MCF 10A (cell line): Measurements from ENCODE around the gene LRRFIP1. TPM values are rescaled to one million over a fixed set of nuclear protein-coding genes. Genes with fewer than 3 reads are reported as not detected.

Experiments
- BruUV-seq: library from RNA; stranded (reverse); fragments of 400-500 nt; replicated peaks from 2 replicates; lab custom pipeline; 2021; lab: Mats Ljungman, UMichigan
- CTCF ChIA-PET: fragments of 300-600 bp; sonication (Branson Sonifier 250); formaldehyde crosslinking; extraction: SDS; loops from one replicate; lab custom pipeline; 2021; ENCODE audit warnings: antibody characterized with exemption, inconsistent platforms; lab: Yijun Ruan, JAX
- POLR2A ChIA-PET: fragments of 300-600, 350-650 bp; sonication (Branson Sonifier 250); formaldehyde crosslinking; extraction: SDS; loops from one replicate; lab custom pipeline; 2020; ENCODE audit warnings: antibody characterized with exemption, inconsistent platforms; lab: Yijun Ruan, JAX
- DNase-seq: peaks from one replicate; pipeline ENCODE4 v3.0.0-alpha.2; 2018; ENCODE audit not compliant: unreplicated experiment
- H3K27ac Mint-ChIP-seq: one replicate; pipeline ENCODE4 v1.8.0; 2022; ENCODE audit warnings: mild to moderate bottlenecking, low read depth, mixed read lengths; ENCODE audit not compliant: unreplicated experiment
- H3K27me3 Mint-ChIP-seq: one replicate; pipeline ENCODE4 v1.8.0; 2022; ENCODE audit warnings: mixed read lengths; ENCODE audit not compliant: insufficient read depth, unreplicated experiment
- H3K36me3 Mint-ChIP-seq: one replicate; pipeline ENCODE4 v1.8.0; 2022; ENCODE audit warnings: mild to moderate bottlenecking, moderate library complexity, mixed read lengths; ENCODE audit not compliant: insufficient read depth, unreplicated experiment
- H3K4me1 Mint-ChIP-seq: one replicate; pipeline ENCODE4 v1.8.0; 2022; ENCODE audit warnings: mixed read lengths; ENCODE audit not compliant: insufficient read depth, unreplicated experiment
- H3K4me3 Mint-ChIP-seq: one replicate; pipeline ENCODE4 v1.8.0; 2022; ENCODE audit warnings: mild to moderate bottlenecking, moderate library complexity, mixed read lengths; ENCODE audit not compliant: unreplicated experiment
- H3K9me3 Mint-ChIP-seq: one replicate; pipeline ENCODE4 v1.8.0; 2022; ENCODE audit warnings: mixed read lengths; ENCODE audit not compliant: unreplicated experiment
- intact Hi-C: fragments of 100-400 bp; cut with micrococcal nuclease; formaldehyde crosslinking; loops from 2 replicates; pipeline ENCODE4 v1.14.1; 2022
- total RNA-seq: library from RNA; stranded (reverse); gene quantifications from 2 replicates; pipeline ENCODE4 v1.2.3, GENCODE V29; 2022
- TF ChIP-seq, protein P1 (sequence below): fragments of 200-600 bp; IDR thresholded peaks from one replicate; pipeline ENCODE4 v1.8.0; 2022; ENCODE audit warnings: antibody characterized with exemption, mild to moderate bottlenecking; ENCODE audit not compliant: unreplicated experiment

The LRRFIP1 gene
- total RNA-seq, 1 experiment from 2014 or later: 197 TPM

GRCh38 chr2:237692601-237693290, 65.4 kb downstream of the LRRFIP1 start:
- CTCF ChIA-PET: interaction anchor here (0.7 to 2.8 kb wide), 5 partner anchors 17 to 570 kb away, joined by 3 to 34 read pairs (median 3); no protein-coding TSS in a partner anchor
- peak; percentile 39 for DNase-seq
- TSS peak; percentile 76 for BruUV-seq
- H3K9me3 Mint-ChIP-seq: no peaks in the 10 kb centered on the region
- intact Hi-C loops: no loop called here
- H3K36me3 Mint-ChIP-seq: no peaks in the 10 kb centered on the region
- peak overlapping the region; percentile 83 for H3K4me3 Mint-ChIP-seq
- POLR2A ChIA-PET: interaction anchor here (0.6 to 10.0 kb wide), 31 partner anchors 9 to 937 kb away, joined by 3 to 150 read pairs (median 4); partner anchors contain the start of genes COPS8 and RAB17
- TF ChIP-seq, protein P1, sequence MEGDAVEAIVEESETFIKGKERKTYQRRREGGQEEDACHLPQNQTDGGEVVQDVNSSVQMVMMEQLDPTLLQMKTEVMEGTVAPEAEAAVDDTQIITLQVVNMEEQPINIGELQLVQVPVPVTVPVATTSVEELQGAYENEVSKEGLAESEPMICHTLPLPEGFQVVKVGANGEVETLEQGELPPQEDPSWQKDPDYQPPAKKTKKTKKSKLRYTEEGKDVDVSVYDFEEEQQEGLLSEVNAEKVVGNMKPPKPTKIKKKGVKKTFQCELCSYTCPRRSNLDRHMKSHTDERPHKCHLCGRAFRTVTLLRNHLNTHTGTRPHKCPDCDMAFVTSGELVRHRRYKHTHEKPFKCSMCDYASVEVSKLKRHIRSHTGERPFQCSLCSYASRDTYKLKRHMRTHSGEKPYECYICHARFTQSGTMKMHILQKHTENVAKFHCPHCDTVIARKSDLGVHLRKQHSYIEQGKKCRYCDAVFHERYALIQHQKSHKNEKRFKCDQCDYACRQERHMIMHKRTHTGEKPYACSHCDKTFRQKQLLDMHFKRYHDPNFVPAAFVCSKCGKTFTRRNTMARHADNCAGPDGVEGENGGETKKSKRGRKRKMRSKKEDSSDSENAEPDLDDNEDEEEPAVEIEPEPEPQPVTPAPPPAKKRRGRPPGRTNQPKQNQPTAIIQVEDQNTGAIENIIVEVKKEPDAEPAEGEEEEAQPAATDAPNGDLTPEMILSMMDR: no peak
- H3K27ac Mint-ChIP-seq: peak overlapping the region; percentile 98
- no peaks in the 10 kb centered on the region for H3K27me3 Mint-ChIP-seq
- H3K4me1 Mint-ChIP-seq: peaks cover 56% of the 10 kb centered on the region

DNA sequence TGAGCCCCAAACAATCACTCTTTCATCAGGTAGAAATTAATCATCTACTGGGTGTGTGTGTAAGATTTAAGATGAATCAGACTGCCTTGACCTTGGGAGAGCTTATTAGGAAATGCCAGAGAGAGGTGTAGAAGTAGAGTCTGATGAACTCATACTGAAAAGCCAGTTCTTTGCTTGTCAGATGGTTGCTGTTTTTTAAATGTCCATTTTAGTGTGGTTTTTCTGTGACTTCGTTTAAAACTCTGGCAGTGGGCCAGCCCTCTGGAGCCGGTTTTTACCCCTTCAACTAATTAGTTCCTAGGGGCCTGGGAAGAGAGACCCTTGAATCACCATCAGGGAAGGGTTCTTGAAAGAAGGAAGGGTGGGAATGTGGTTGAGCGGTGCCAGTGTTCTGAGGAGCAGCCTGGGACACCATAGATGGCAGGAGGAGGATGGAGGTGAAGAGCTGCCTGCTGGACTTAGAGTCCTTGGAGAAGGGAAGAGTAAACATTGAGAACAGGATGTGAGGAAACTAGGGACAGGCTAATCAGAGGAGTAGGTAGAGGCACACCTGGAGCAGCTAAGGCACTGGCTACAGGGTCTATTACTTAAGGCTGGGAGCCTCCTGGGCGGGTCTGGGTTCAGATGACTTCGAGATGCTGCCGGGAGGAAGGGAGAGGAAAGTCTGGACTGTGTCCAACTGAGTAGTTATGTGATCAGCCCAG, 66.1 kb downstream of the LRRFIP1 start:
- intact Hi-C loops: no loop called here
- peaks cover 54% of the 10 kb centered on the region for H3K4me1 Mint-ChIP-seq
- ChIA-PET POLR2A (interaction anchor here (0.5 to 10.0 kb wide), 33 partner anchors 9 to 936 kb away, joined by 3 to 150 read pairs (median 4); partner anchors contain the start of genes COPS8 and RAB17), CTCF (interaction anchor here (0.7 to 2.8 kb wide), 4 partner anchors 18 to 571 kb away, joined by 3 to 34 read pairs (median 8); no protein-coding TSS in a partner anchor)
- TF ChIP-seq, protein P1: no peak
- H3K27ac Mint-ChIP-seq: peak overlapping the region; percentile 98
- H3K9me3 Mint-ChIP-seq: no peaks in the 10 kb centered on the region
- no TSS peak for BruUV-seq
- DNase-seq: peak; percentile 80
- H3K36me3 Mint-ChIP-seq: no peaks in the 10 kb centered on the region
- peak overlapping the region; percentile 83 for H3K4me3 Mint-ChIP-seq
- H3K27me3 Mint-ChIP-seq: no peaks in the 10 kb centered on the region

DNA sequence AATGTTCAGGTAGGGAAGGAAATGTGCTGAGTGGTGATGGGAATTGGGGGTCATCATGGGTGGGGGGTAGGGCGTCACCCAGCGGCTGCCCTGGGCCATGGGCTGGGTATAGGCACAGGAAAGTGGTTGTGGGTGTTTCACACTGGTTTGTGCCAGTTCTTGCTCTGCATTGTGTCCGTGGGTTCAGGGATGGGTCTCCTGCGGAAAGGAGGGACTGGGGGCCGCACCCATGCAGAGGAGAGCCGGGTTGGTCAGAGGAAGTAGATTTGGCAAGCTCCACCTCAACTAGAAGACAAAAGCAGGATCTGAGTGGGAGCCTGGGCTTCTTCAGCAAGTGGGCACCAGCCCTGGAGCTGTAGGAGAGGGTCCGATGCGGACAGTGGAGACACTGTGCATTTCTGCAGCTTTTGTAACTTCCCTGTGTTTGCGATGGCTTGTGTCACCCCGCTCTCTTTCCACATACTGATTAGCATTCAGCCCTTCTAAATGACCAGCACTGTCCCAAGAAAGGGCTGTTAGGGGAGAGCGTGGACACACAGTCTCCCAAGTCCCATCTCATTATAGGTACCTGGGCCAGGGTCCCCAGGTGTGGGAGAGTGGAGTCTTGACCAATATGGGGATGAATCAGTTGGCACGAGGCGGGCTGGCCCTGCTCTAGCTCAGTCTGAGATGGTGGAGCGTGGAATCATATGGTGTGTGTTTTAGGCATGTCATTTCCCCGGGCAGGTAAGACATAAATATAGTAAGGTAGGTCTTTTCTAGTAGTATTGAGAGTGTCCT, 67.2 kb downstream of the LRRFIP1 start:
- ChIA-PET POLR2A (interaction anchor here (0.6 to 10.0 kb wide), 16 partner anchors 8 to 595 kb away, joined by 3 to 150 read pairs (median 10); partner anchors contain the start of gene RAB17), CTCF (interaction anchor here (0.6 to 2.8 kb wide), 3 partner anchors 21 to 50 kb away, joined by 3 to 34 read pairs (median 14); no protein-coding TSS in a partner anchor)
- Mint-ChIP-seq H3K27ac (peak overlapping the region; percentile 98), H3K4me1 (peaks cover 49% of the 10 kb centered on the region), H3K27me3 (no peaks in the 10 kb centered on the region), H3K4me3 (peak overlapping the region; percentile 83), H3K36me3 (no peaks in the 10 kb centered on the region), H3K9me3 (no peaks in the 10 kb centered on the region)
- DNase-seq: peak; percentile 38
- intact Hi-C loops: loop anchor here (2.0 kb wide), 1 partner anchor 22 kb away; no protein-coding TSS in a partner anchor
- TF ChIP-seq, protein P1: no peak
- no TSS peak for BruUV-seq
